H9 (cell line): Measurements from ENCODE around the gene GPATCH11. TPM values are rescaled to one million over a fixed set of nuclear protein-coding genes. Genes with fewer than 3 reads are reported as not detected.

Source experiments
- DNase-seq: peaks from one replicate; pipeline ENCODE4 v3.0.0-alpha.2; 2017
- H2AFZ ChIP-seq: one replicate; pipeline ENCODE4 v1.6.1; 2013; ENCODE audit warnings: mild to moderate bottlenecking, low read length, control low read depth, moderate library complexity
- H2AK5ac ChIP-seq: 2 replicates; pipeline ENCODE4 v1.6.1; 2013; ENCODE audit warnings: low read length, control low read depth, mixed read lengths; ENCODE audit not compliant: insufficient read length
- H2BK120ac ChIP-seq: one replicate; pipeline ENCODE4 v1.6.1; 2013; ENCODE audit warnings: low read depth, mild to moderate bottlenecking, low read length, control low read depth, inconsistent platforms; ENCODE audit not compliant: poor library complexity, severe bottlenecking
- H2BK12ac ChIP-seq: 2 replicates; pipeline ENCODE4 v1.6.1; 2013; ENCODE audit warnings: low read length, control low read depth, mixed read lengths, low read depth; ENCODE audit not compliant: insufficient read length
- H2BK15ac ChIP-seq: 2 replicates; pipeline ENCODE4 v1.6.1; 2013; ENCODE audit warnings: low read depth, low read length, control low read depth
- H2BK20ac ChIP-seq: one replicate; pipeline ENCODE4 v1.6.1; 2013; ENCODE audit warnings: low read depth, mild to moderate bottlenecking, low read length, control low read depth, inconsistent platforms; ENCODE audit not compliant: poor library complexity, severe bottlenecking
- H2BK5ac ChIP-seq: 2 replicates; pipeline ENCODE4 v1.6.1; 2013; ENCODE audit warnings: low read length, control low read depth, mixed read lengths; ENCODE audit not compliant: insufficient read length
- H3K14ac ChIP-seq: 2 replicates; pipeline ENCODE4 v1.6.1; 2013; ENCODE audit warnings: low read length, control low read depth; ENCODE audit not compliant: insufficient read depth
- H3K18ac ChIP-seq: 2 replicates; pipeline ENCODE4 v1.6.1; 2013; ENCODE audit warnings: low read depth, mild to moderate bottlenecking, mixed read lengths, low read length, control low read depth; ENCODE audit not compliant: insufficient read length
- H3K23ac ChIP-seq: 2 replicates; pipeline ENCODE4 v1.6.1; 2013; ENCODE audit warnings: low read length, control low read depth, mixed read lengths, low read depth; ENCODE audit not compliant: insufficient read length
- H3K23me2 ChIP-seq: 2 replicates; pipeline ENCODE4 v1.6.1; 2013; ENCODE audit warnings: low read depth, mild to moderate bottlenecking, mixed read lengths, low read length, control low read depth; ENCODE audit not compliant: insufficient read length, poor library complexity, severe bottlenecking
- H3K27ac ChIP-seq: 2 replicates; pipeline ENCODE4 v1.5.1; 2013; ENCODE audit warnings: low read length, control low read depth, mixed read lengths, low read depth; ENCODE audit not compliant: insufficient read length
- H3K27me3 ChIP-seq: 2 replicates; pipeline ENCODE4 v1.6.1; 2013; ENCODE audit warnings: low read length, control low read depth, inconsistent platforms; ENCODE audit not compliant: insufficient read depth
- H3K4ac ChIP-seq: 2 replicates; pipeline ENCODE4 v1.6.1; 2013; ENCODE audit warnings: low read depth, mild to moderate bottlenecking, control low read depth, inconsistent platforms, low read length, moderate library complexity
- H3K4me1 ChIP-seq: 2 replicates; pipeline ENCODE4 v1.6.1; 2013; ENCODE audit warnings: low read length, control low read depth, inconsistent platforms; ENCODE audit not compliant: insufficient read depth
- H3K4me2 ChIP-seq: 2 replicates; pipeline ENCODE4 v1.6.1; 2013; ENCODE audit warnings: low read length, control low read depth, mixed read lengths; ENCODE audit not compliant: insufficient read length, insufficient read depth
- H3K56ac ChIP-seq: 2 replicates; pipeline ENCODE4 v1.6.1; 2013; ENCODE audit warnings: low read depth, mild to moderate bottlenecking, mixed read lengths, low read length, control low read depth; ENCODE audit not compliant: insufficient read length
- H3K79me1 ChIP-seq: 2 replicates; pipeline ENCODE4 v1.6.1; 2013; ENCODE audit warnings: low read depth, mild to moderate bottlenecking, moderate library complexity, low read length, control low read depth, inconsistent platforms; ENCODE audit not compliant: insufficient read depth, poor library complexity, severe bottlenecking
- H3K79me2 ChIP-seq: 2 replicates; pipeline ENCODE4 v1.6.1; 2013; ENCODE audit warnings: low read length, control low read depth, inconsistent platforms; ENCODE audit not compliant: insufficient read depth
- H3K9ac ChIP-seq: 2 replicates; pipeline ENCODE4 v1.6.1; 2013; ENCODE audit warnings: low read length, control low read depth, mixed read lengths; ENCODE audit not compliant: insufficient read length; ENCODE audit errors: extremely low read depth
- H3K9me3 ChIP-seq: one replicate; pipeline ENCODE4 v1.6.1; 2013; ENCODE audit warnings: low read depth, low read length, inconsistent platforms; ENCODE audit not compliant: control insufficient read depth
- H3T11ph ChIP-seq: one replicate; pipeline ENCODE4 v1.6.1; 2013; ENCODE audit warnings: mild to moderate bottlenecking, low read length, control low read depth, inconsistent platforms
- H4K20me1 ChIP-seq: one replicate; pipeline ENCODE4 v1.6.1; 2013; ENCODE audit not compliant: control insufficient read depth, insufficient read length, insufficient read depth
- H4K5ac ChIP-seq: 2 replicates; pipeline ENCODE4 v1.6.1; 2013; ENCODE audit warnings: low read depth, mild to moderate bottlenecking, mixed read lengths, low read length, control low read depth; ENCODE audit not compliant: insufficient read length
- H4K8ac ChIP-seq: replicated peaks from 2 replicates; pipeline ENCODE4 v1.6.1; 2013; ENCODE audit warnings: low read length, control low read depth, mixed read lengths, low read depth; ENCODE audit not compliant: insufficient read length
- H4K91ac ChIP-seq: 2 replicates; pipeline ENCODE4 v1.6.1; 2013; ENCODE audit warnings: low read depth, mild to moderate bottlenecking, moderate library complexity, mixed read lengths, low read length, control low read depth; ENCODE audit not compliant: insufficient read length
- H3K27ac Mint-ChIP-seq, 3 experiments: 2 replicates in 2 of 3; 3 replicates in 1 of 3; pipeline ENCODE4 v1.8.0; 2020 to 2021; ENCODE audit warnings: mixed read lengths in 3 of 3, mild to moderate bottlenecking in 1 of 3, moderate library complexity in 1 of 3
- H3K27me3 Mint-ChIP-seq: 2 replicates; pipeline ENCODE4 v1.8.0; 2021; ENCODE audit warnings: low read depth, mild to moderate bottlenecking, moderate library complexity, mixed read lengths
- H3K36me3 Mint-ChIP-seq, 3 experiments: 2 replicates in 2 of 3; 3 replicates in 1 of 3; pipeline ENCODE4 v1.8.0; 2020 to 2021; ENCODE audit warnings: low read depth in 3 of 3, mixed read lengths in 3 of 3; ENCODE audit not compliant: insufficient read depth in 1 of 3
- H3K4me1 Mint-ChIP-seq, 2 experiments: 2 replicates each; pipeline ENCODE4 v1.8.0; 2020; ENCODE audit warnings: mixed read lengths in 2 of 2
- H3K4me3 Mint-ChIP-seq, 2 experiments: 2 replicates in 1 of 2; 3 replicates in 1 of 2; pipeline ENCODE4 v1.8.0; 2020 to 2021; ENCODE audit warnings: mild to moderate bottlenecking in 2 of 2, mixed read lengths in 2 of 2, moderate library complexity in 1 of 2
- H3K9me3 Mint-ChIP-seq, 2 experiments: 2 replicates in 1 of 2; 3 replicates in 1 of 2; pipeline ENCODE4 v1.8.0; 2020; ENCODE audit warnings: mild to moderate bottlenecking in 2 of 2, mixed read lengths in 2 of 2, moderate library complexity in 1 of 2
- WGBS: extraction: QIAGEN DNeasy Blood & Tissue Kit; methylation state at CpG from one replicate; pipeline ENCODE4 v1.1.7; 2013; ENCODE audit warnings: missing lambda C conversion rate, low lambda C conversion rate, mixed read lengths; ENCODE audit not compliant: insufficient read length; ENCODE audit errors: extremely low coverage; 5-methylcytosine and 5-hydroxymethylcytosine counted together
- total RNA-seq: library from RNA; stranded (reverse); gene quantifications from 2 replicates; pipeline ENCODE4 v1.2.1, GENCODE V29; 2021
- TF ChIP-seq, protein P1 (sequence below): fragments of 200-600 bp; sonication (generic); conservative IDR thresholded peaks from 3 replicates; pipeline ENCODE4 v1.8.0; 2021; ENCODE audit warnings: antibody characterized with exemption, mild to moderate bottlenecking

GPATCH11 gene
- total RNA-seq, 1 experiment from 2014 or later, result 3.1 TPM

DNA sequence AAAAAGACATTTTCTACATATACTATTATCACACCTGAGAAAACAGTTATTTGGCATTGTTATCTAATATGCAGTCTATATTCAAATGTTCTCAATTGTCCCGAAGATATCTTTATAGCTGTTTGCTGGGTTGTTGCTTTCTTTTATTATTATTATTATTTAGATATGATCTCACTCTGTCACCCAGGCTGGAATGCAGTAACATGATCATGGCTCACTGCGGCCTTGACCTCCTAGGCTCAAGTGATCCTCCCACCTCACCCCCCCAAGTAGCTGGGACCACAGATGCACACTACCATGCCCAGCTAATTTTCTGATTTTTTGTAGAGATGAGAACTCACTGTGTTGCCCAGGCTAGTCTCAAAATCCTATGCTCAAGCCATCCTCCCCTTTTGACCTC lies 19.9 kb downstream of the GPATCH11 start:
- Histone ChIP-seq H3K23ac (no peak overlapping the region), H3K56ac (no peak overlapping the region), H3K23me2 (no peaks in the 10 kb centered on the region), H2BK20ac (no peak overlapping the region), H4K91ac (no peak overlapping the region), H4K8ac (no peak overlapping the region), H3K9me3 (no peaks in the 10 kb centered on the region), H4K5ac (no peak overlapping the region), H3K79me1 (no peaks in the 10 kb centered on the region), H2AFZ (no peak overlapping the region), H3K27me3 (no peaks in the 10 kb centered on the region), H2BK120ac (no peak overlapping the region), H3K79me2 (no peaks in the 10 kb centered on the region), H2BK12ac (no peak overlapping the region), H3K4me2 (no peak overlapping the region), H3K4ac (no peak overlapping the region), H3K4me1 (no peaks in the 10 kb centered on the region), H3T11ph (no peak overlapping the region), H4K20me1 (no peaks in the 10 kb centered on the region), H3K14ac (no peak overlapping the region), H3K27ac (no peak overlapping the region), H2BK15ac (no peak overlapping the region), H2AK5ac (no peak overlapping the region), H3K9ac (no peak overlapping the region), H3K18ac (no peak overlapping the region), H2BK5ac (no peak overlapping the region)
- TF ChIP-seq, protein P1, sequence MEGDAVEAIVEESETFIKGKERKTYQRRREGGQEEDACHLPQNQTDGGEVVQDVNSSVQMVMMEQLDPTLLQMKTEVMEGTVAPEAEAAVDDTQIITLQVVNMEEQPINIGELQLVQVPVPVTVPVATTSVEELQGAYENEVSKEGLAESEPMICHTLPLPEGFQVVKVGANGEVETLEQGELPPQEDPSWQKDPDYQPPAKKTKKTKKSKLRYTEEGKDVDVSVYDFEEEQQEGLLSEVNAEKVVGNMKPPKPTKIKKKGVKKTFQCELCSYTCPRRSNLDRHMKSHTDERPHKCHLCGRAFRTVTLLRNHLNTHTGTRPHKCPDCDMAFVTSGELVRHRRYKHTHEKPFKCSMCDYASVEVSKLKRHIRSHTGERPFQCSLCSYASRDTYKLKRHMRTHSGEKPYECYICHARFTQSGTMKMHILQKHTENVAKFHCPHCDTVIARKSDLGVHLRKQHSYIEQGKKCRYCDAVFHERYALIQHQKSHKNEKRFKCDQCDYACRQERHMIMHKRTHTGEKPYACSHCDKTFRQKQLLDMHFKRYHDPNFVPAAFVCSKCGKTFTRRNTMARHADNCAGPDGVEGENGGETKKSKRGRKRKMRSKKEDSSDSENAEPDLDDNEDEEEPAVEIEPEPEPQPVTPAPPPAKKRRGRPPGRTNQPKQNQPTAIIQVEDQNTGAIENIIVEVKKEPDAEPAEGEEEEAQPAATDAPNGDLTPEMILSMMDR, result no peak
- DNase-seq, result no peak
- H3K36me3 Mint-ChIP-seq, result peaks cover 12 to 46% (median 38%) of the 10 kb centered on the region in 3 experiments; a peak in 6 of 7 replicates
- WGBS, result no CpG with 5 or more reads among the region's 2 CpGs
- H3K27me3 Mint-ChIP-seq, result no peaks in the 10 kb centered on the region
- H3K4me3 Mint-ChIP-seq, result no peak overlapping the region
- H3K27ac Mint-ChIP-seq, result 0 out of 7 replicates have a peak overlapping the region, but pooled peaks of 1 of the 3 experiments have one; percentile 5
- no peaks in the 10 kb centered on the region for H3K9me3 Mint-ChIP-seq
- peaks cover 11 to 20% of the 10 kb centered on the region in 2 experiments for H3K4me1 Mint-ChIP-seq
